Neural cell (in vitro differentiated cells): Measurements from ENCODE around the gene TMEM181. TPM values are rescaled to one million over a fixed set of nuclear protein-coding genes. Genes with fewer than 3 reads are reported as not detected.

ENCODE experiments used
- H2AFZ ChIP-seq: fragments of 200-600, 300-800 bp; sonication (generic), shearing (Covaris generic); 2 replicates; pipeline ENCODE4 v1.6.0; 2014; ENCODE audit warnings: low read depth, mild to moderate bottlenecking, antibody characterized with exemption, low read length, moderate library complexity
- H3F3A ChIP-seq: fragments of 200-600 bp; shearing (Covaris generic); 2 replicates; pipeline ENCODE4 v1.6.1; 2016; ENCODE audit warnings: mild to moderate bottlenecking, moderate library complexity, mixed read lengths, antibody characterized with exemption, low read length; ENCODE audit not compliant: insufficient read depth, poor library complexity, severe bottlenecking
- H3K27ac ChIP-seq: fragments of 200-600, 300-800 bp; sonication (generic), shearing (Covaris generic); 2 replicates; pipeline ENCODE4 v1.5.1; 2014; ENCODE audit warnings: mild to moderate bottlenecking, low read length, moderate library complexity
- H3K27me3 ChIP-seq: fragments of 300-800, 200-600 bp; sonication (generic), shearing (Covaris generic); 2 replicates; pipeline ENCODE4 v1.6.0; 2014; ENCODE audit warnings: mild to moderate bottlenecking, low read depth, low read length, moderate library complexity; ENCODE audit not compliant: insufficient read depth
- H3K36me3 ChIP-seq: fragments of 300-800, 200-600 bp; sonication (generic), shearing (Covaris generic); 2 replicates; pipeline ENCODE4 v1.5.1; 2014; ENCODE audit warnings: mild to moderate bottlenecking, antibody characterized with exemption, low read length, moderate library complexity; ENCODE audit not compliant: insufficient read depth
- H3K4me2 ChIP-seq: fragments of 300-800, 200-600 bp; sonication (generic), shearing (Covaris generic); 2 replicates; pipeline ENCODE4 v1.6.0; 2014; ENCODE audit warnings: mild to moderate bottlenecking, low read length
- H3K4me3 ChIP-seq: fragments of 300-800, 200-600 bp; sonication (generic), shearing (Covaris generic); 2 replicates; pipeline ENCODE4 v1.5.1; 2014; ENCODE audit warnings: mild to moderate bottlenecking, low read length, moderate library complexity
- H3K79me2 ChIP-seq: fragments of 200-600 bp; shearing (Covaris generic); replicated peaks from 2 replicates; pipeline ENCODE4 v1.6.0; 2014; ENCODE audit warnings: mild to moderate bottlenecking, low read length, moderate library complexity; ENCODE audit not compliant: insufficient read depth
- H3K9ac ChIP-seq: fragments of 300-800, 200-600 bp; sonication (generic), shearing (Covaris generic); 2 replicates; pipeline ENCODE4 v1.6.1; 2016; ENCODE audit warnings: mild to moderate bottlenecking, low read length, mixed read lengths
- H3K9me2 ChIP-seq: fragments of 200-600 bp; shearing (Covaris generic); 2 replicates; pipeline ENCODE4 v1.6.1; 2016; ENCODE audit warnings: mild to moderate bottlenecking, low read length, mixed read lengths; ENCODE audit not compliant: insufficient read depth
- H3K9me3 ChIP-seq: fragments of 200-600, 300-800 bp; sonication (generic), shearing (Covaris generic); 2 replicates; pipeline ENCODE4 v1.6.1; 2016; ENCODE audit warnings: mild to moderate bottlenecking, mixed run types, low read length, moderate library complexity, mixed read lengths
- H4K20me1 ChIP-seq: fragments of 200-600 bp; shearing (Covaris generic); 2 replicates; pipeline ENCODE4 v1.6.1; 2016; ENCODE audit warnings: mild to moderate bottlenecking, mixed run types; ENCODE audit not compliant: insufficient read depth
- EP300 ChIP-seq: fragments of 450-650 bp; conservative IDR thresholded peaks from 2 replicates; pipeline ENCODE4 v1.6.1; 2014; ENCODE audit warnings: antibody characterized with exemption, mild to moderate bottlenecking, moderate library complexity; ENCODE audit not compliant: poor library complexity, severe bottlenecking
- EZH2 ChIP-seq: fragments of 200-600, 300-800 bp; shearing (Covaris generic), sonication (generic); IDR thresholded peaks from 2 replicates; pipeline ENCODE4 v1.6.1; 2014; ENCODE audit warnings: antibody characterized with exemption, low read length, borderline replicate concordance, mild to moderate bottlenecking; ENCODE audit not compliant: insufficient read depth, poor library complexity, severe bottlenecking
- MXI1 ChIP-seq: fragments of 450-650 bp; conservative IDR thresholded peaks from 2 replicates; pipeline ENCODE4 v1.6.1; 2014; ENCODE audit warnings: antibody characterized with exemption, mild to moderate bottlenecking; ENCODE audit not compliant: poor library complexity, severe bottlenecking
- POLR2AphosphoS5 ChIP-seq: IDR thresholded peaks from 2 replicates; pipeline ENCODE4 v1.6.1; 2012
- RAD21 ChIP-seq: fragments of 450-650 bp; conservative IDR thresholded peaks from 2 replicates; pipeline ENCODE4 v1.6.1; 2014; ENCODE audit warnings: antibody characterized with exemption, mild to moderate bottlenecking, moderate library complexity
- SMC3 ChIP-seq: fragments of 450-650 bp; conservative IDR thresholded peaks from 2 replicates; pipeline ENCODE4 v1.6.1; 2014; ENCODE audit warnings: antibody characterized with exemption, mild to moderate bottlenecking, moderate library complexity; ENCODE audit not compliant: poor library complexity
- TAF1 ChIP-seq: IDR thresholded peaks from 2 replicates; pipeline ENCODE4 v1.6.1; 2012; ENCODE audit warnings: low read depth
- polyA plus RNA-seq: library from polyadenylated mRNA; depleted of rRNA; stranded (reverse); fragments of >200 nt; gene quantifications from 2 replicates; pipeline ENCODE4 v1.2.3, GENCODE V29; 2014
- TF ChIP-seq, protein P1 (sequence below): fragments of 450-650 bp; IDR thresholded peaks from 2 replicates; pipeline ENCODE4 v1.5.1; 2014; ENCODE audit warnings: antibody characterized with exemption, mild to moderate bottlenecking, moderate library complexity; ENCODE audit not compliant: poor library complexity, severe bottlenecking
- TF ChIP-seq, protein P2 (sequence below): IDR thresholded peaks from 2 replicates; pipeline ENCODE4 v1.6.1; 2012; ENCODE audit warnings: borderline replicate concordance

Gene TMEM181
- polyA plus RNA-seq, 1 donor from 2014 or later, result 47.6 TPM

DNA sequence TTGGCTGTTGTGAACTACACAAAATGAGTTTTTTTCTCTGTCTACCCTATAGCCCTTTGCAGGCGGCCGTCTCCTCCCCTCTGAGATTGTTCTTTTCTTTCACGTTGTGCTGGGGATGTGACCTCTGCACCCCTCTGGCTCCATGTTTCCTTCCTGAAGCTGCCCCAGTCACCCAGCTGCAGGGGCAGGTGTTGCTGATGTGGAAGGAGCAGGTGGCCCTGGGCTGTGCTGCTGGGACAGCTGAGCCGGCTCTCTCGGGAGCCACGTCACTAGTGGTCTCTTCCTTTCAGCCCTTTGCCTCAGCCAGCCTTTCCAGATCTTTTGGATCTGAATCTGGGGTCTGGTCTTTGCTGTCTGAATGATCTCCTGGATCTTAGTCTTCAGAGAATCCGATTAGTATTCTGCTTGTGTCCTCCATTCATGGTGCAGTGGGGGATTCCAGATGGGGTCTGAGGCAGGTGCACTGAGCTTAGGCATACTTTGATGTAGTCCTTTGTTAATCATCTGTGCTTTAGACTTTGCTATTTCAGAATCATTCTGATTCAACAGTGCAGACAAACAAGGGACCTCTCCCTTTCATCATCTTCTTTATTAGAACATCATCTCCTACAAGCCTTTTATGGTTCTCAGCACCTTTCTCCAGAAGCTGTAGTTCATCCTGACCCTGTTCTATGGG, 31.4 kb downstream of the TMEM181 start:
- H2AFZ ChIP-seq, result no peak overlapping the region
- H3K79me2 ChIP-seq, result no peaks in the 10 kb centered on the region
- no peaks in the 10 kb centered on the region for H4K20me1 ChIP-seq
- peak overlapping the region; percentile 25 for H3K4me3 ChIP-seq
- TF ChIP-seq SMC3 (no peak), EZH2 (no peak), POLR2AphosphoS5 (no peak), EP300 (no peak), MXI1 (no peak), TAF1 (no peak), RAD21 (no peak)
- TF ChIP-seq, protein P1, sequence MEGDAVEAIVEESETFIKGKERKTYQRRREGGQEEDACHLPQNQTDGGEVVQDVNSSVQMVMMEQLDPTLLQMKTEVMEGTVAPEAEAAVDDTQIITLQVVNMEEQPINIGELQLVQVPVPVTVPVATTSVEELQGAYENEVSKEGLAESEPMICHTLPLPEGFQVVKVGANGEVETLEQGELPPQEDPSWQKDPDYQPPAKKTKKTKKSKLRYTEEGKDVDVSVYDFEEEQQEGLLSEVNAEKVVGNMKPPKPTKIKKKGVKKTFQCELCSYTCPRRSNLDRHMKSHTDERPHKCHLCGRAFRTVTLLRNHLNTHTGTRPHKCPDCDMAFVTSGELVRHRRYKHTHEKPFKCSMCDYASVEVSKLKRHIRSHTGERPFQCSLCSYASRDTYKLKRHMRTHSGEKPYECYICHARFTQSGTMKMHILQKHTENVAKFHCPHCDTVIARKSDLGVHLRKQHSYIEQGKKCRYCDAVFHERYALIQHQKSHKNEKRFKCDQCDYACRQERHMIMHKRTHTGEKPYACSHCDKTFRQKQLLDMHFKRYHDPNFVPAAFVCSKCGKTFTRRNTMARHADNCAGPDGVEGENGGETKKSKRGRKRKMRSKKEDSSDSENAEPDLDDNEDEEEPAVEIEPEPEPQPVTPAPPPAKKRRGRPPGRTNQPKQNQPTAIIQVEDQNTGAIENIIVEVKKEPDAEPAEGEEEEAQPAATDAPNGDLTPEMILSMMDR, result no peak
- TF ChIP-seq, protein P2, sequence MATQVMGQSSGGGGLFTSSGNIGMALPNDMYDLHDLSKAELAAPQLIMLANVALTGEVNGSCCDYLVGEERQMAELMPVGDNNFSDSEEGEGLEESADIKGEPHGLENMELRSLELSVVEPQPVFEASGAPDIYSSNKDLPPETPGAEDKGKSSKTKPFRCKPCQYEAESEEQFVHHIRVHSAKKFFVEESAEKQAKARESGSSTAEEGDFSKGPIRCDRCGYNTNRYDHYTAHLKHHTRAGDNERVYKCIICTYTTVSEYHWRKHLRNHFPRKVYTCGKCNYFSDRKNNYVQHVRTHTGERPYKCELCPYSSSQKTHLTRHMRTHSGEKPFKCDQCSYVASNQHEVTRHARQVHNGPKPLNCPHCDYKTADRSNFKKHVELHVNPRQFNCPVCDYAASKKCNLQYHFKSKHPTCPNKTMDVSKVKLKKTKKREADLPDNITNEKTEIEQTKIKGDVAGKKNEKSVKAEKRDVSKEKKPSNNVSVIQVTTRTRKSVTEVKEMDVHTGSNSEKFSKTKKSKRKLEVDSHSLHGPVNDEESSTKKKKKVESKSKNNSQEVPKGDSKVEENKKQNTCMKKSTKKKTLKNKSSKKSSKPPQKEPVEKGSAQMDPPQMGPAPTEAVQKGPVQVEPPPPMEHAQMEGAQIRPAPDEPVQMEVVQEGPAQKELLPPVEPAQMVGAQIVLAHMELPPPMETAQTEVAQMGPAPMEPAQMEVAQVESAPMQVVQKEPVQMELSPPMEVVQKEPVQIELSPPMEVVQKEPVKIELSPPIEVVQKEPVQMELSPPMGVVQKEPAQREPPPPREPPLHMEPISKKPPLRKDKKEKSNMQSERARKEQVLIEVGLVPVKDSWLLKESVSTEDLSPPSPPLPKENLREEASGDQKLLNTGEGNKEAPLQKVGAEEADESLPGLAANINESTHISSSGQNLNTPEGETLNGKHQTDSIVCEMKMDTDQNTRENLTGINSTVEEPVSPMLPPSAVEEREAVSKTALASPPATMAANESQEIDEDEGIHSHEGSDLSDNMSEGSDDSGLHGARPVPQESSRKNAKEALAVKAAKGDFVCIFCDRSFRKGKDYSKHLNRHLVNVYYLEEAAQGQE, result no peak
- H3K9ac ChIP-seq, result peak overlapping the region; percentile 14
- peaks cover 19% of the 10 kb centered on the region for H3K36me3 ChIP-seq
- no peaks in the 10 kb centered on the region for H3K9me3 ChIP-seq
- H3K27ac ChIP-seq, result peak overlapping the region; percentile 56
- no peaks in the 10 kb centered on the region for H3F3A ChIP-seq
- H3K9me2 ChIP-seq, result no peaks in the 10 kb centered on the region
- no peak overlapping the region for H3K4me2 ChIP-seq
- no peaks in the 10 kb centered on the region for H3K27me3 ChIP-seq

DNA sequence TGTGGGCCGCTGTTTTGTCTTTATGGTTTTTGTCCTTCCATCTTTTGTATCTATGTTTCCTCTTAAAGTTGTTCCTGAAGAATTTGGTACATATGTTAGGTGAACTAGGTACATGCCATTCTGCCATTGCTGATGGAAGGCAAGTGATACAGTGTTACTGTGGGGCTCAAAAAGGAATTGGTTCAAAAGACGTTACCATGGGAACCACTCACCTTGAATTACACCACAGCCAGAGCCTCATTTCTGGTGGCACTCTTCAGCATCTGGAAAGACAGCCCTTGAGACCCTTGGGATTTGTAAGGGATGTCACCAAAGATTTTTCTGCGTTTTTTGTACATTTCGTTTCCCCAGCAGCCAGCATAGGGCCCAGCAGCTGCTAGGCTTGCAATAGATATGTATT, 31.9 kb downstream of the TMEM181 start:
- Histone ChIP-seq H3K9me3 (no peaks in the 10 kb centered on the region), H3K36me3 (peaks cover 13% of the 10 kb centered on the region), H3K79me2 (no peaks in the 10 kb centered on the region), H2AFZ (no peak overlapping the region), H3K4me3 (peak overlapping the region; percentile 25), H3K9ac (no peak overlapping the region), H4K20me1 (no peaks in the 10 kb centered on the region), H3K27me3 (no peaks in the 10 kb centered on the region), H3K27ac (peak overlapping the region; percentile 56), H3K4me2 (no peak overlapping the region), H3F3A (no peaks in the 10 kb centered on the region), H3K9me2 (no peaks in the 10 kb centered on the region)
- TF ChIP-seq EZH2 (no peak), MXI1 (no peak), EP300 (peak; percentile 20), POLR2AphosphoS5 (peak; percentile 13)
- TF ChIP-seq, protein P1, result no peak
- TF ChIP-seq, protein P2, result no peak
